ENCODE measurements around the gene ARID2.

The ARID2 gene

GRCh38 chr12:45774508-45775162 is 45.1 kb downstream of the ARID2 start:
- Histone ChIP-seq H3K27ac (no peak overlapping the region), H3K4me2 (ENCODE audit: low read length) (no peak overlapping the region), H3K9me3 (ENCODE audit: control insufficient read depth, low read length) (no peaks in the 10 kb centered on the region), H3K9ac (no peak overlapping the region), H3K4me3 (ENCODE audit: low read depth, low read length) (no peak overlapping the region), H3K27me3 (ENCODE audit: control insufficient read depth, insufficient read depth, low read length) (no peaks in the 10 kb centered on the region), H2AFZ (no peak overlapping the region), H3K4me1 (peaks cover 3% of the 10 kb centered on the region), H3K79me2 (peaks cover 21% of the 10 kb centered on the region), H3K36me3 (ENCODE audit: control insufficient read depth, insufficient read depth, low read length) (no peaks in the 10 kb centered on the region)
- TF ChIP-seq, protein P1, sequence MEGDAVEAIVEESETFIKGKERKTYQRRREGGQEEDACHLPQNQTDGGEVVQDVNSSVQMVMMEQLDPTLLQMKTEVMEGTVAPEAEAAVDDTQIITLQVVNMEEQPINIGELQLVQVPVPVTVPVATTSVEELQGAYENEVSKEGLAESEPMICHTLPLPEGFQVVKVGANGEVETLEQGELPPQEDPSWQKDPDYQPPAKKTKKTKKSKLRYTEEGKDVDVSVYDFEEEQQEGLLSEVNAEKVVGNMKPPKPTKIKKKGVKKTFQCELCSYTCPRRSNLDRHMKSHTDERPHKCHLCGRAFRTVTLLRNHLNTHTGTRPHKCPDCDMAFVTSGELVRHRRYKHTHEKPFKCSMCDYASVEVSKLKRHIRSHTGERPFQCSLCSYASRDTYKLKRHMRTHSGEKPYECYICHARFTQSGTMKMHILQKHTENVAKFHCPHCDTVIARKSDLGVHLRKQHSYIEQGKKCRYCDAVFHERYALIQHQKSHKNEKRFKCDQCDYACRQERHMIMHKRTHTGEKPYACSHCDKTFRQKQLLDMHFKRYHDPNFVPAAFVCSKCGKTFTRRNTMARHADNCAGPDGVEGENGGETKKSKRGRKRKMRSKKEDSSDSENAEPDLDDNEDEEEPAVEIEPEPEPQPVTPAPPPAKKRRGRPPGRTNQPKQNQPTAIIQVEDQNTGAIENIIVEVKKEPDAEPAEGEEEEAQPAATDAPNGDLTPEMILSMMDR (IDR thresholded peaks at IDR 0.05) = no peak

- H3K27ac ChIP-seq = no peak overlapping the region
- H3K36me3 ChIP-seq (ENCODE audit: control insufficient read depth, insufficient read depth, low read length) = no peaks in the 10 kb centered on the region
- H3K4me1 ChIP-seq = peaks cover 3% of the 10 kb centered on the region
- peaks cover 19% of the 10 kb centered on the region for H3K79me2 ChIP-seq
- no peaks in the 10 kb centered on the region for H3K27me3 ChIP-seq (ENCODE audit: control insufficient read depth, insufficient read depth, low read length)
- no peaks in the 10 kb centered on the region for H3K9me3 ChIP-seq (ENCODE audit: control insufficient read depth, low read length)
- TF ChIP-seq, protein P1 (IDR thresholded peaks at IDR 0.05) = no peak
- no peak overlapping the region for H2AFZ ChIP-seq
- no peak overlapping the region for H3K4me3 ChIP-seq (ENCODE audit: low read depth, low read length)
- H3K9ac ChIP-seq = no peak overlapping the region
- H3K4me2 ChIP-seq (ENCODE audit: low read length) = no peak overlapping the region
Measured at GRCh38 chr12:45775465-45775864, 46.0 kb downstream of the ARID2 start.

GRCh38 chr12:45775964-45776363 is 46.5 kb downstream of the ARID2 start:
- no peak overlapping the region for H3K4me2 ChIP-seq (ENCODE audit: low read length)
- H3K36me3 ChIP-seq (ENCODE audit: control insufficient read depth, insufficient read depth, low read length) = no peaks in the 10 kb centered on the region
- H3K27ac ChIP-seq = no peak overlapping the region
- TF ChIP-seq, protein P1 (IDR thresholded peaks at IDR 0.05) = no peak
- no peaks in the 10 kb centered on the region for H3K9me3 ChIP-seq (ENCODE audit: control insufficient read depth, low read length)
- peaks cover 3% of the 10 kb centered on the region for H3K4me1 ChIP-seq
- H3K4me3 ChIP-seq (ENCODE audit: low read depth, low read length) = no peak overlapping the region
- peaks cover 18% of the 10 kb centered on the region for H3K79me2 ChIP-seq
- no peak overlapping the region for H2AFZ ChIP-seq
- H3K9ac ChIP-seq = no peak overlapping the region
- H3K27me3 ChIP-seq (ENCODE audit: control insufficient read depth, insufficient read depth, low read length) = no peaks in the 10 kb centered on the region

DNA sequence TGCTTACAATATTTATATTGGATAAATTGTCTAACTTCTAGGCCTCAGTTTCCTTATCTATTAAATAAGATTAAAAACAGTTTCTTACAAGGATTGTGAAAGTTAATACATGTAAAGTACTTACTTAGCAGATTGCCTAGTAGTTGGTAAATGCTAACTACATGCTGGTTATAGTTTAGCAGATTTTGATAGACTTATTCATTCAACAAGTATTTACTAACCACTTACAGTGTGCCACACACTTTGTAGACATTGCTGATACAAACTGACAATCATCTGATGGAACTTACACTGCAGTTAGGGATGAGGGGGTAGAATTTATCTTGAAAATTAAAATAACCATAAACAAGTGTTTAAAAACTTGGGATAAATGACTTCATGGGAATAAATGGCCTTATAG is 50.4 kb downstream of the ARID2 start:
- no peak overlapping the region for H3K4me2 ChIP-seq (ENCODE audit: low read length)
- no peak overlapping the region for H2AFZ ChIP-seq
- no peaks in the 10 kb centered on the region for H3K4me1 ChIP-seq
- peaks cover 17% of the 10 kb centered on the region for H3K79me2 ChIP-seq
- H3K4me3 ChIP-seq (ENCODE audit: low read depth, low read length) = no peak overlapping the region
- no peaks in the 10 kb centered on the region for H3K9me3 ChIP-seq (ENCODE audit: control insufficient read depth, low read length)
- H3K9ac ChIP-seq = no peak overlapping the region
- no peaks in the 10 kb centered on the region for H3K27me3 ChIP-seq (ENCODE audit: control insufficient read depth, insufficient read depth, low read length)
- TF ChIP-seq, protein P1 (IDR thresholded peaks at IDR 0.05) = no peak
- no peaks in the 10 kb centered on the region for H3K36me3 ChIP-seq (ENCODE audit: control insufficient read depth, insufficient read depth, low read length)
- no peak overlapping the region for H3K27ac ChIP-seq

GRCh38 chr12:45781080-45781479 is 51.6 kb downstream of the ARID2 start:
- no peak overlapping the region for H3K4me2 ChIP-seq (ENCODE audit: low read length)

More at GRCh38 chr12:45781080-45781479, 51.6 kb downstream of the ARID2 start:
- Histone ChIP-seq H3K27ac (no peak overlapping the region), H3K4me1 (no peaks in the 10 kb centered on the region), H3K36me3 (ENCODE audit: control insufficient read depth, insufficient read depth, low read length) (no peaks in the 10 kb centered on the region), H3K4me3 (ENCODE audit: low read depth, low read length) (no peak overlapping the region), H3K27me3 (ENCODE audit: control insufficient read depth, insufficient read depth, low read length) (no peaks in the 10 kb centered on the region), H2AFZ (no peak overlapping the region), H3K9me3 (ENCODE audit: control insufficient read depth, low read length) (no peaks in the 10 kb centered on the region), H3K9ac (no peak overlapping the region), H3K79me2 (peaks cover 16% of the 10 kb centered on the region)
- TF ChIP-seq, protein P1 (IDR thresholded peaks at IDR 0.05) = no peak

All from parathyroid adenoma (tissue), 2 donors.